ENCODE data around the gene RPS17. TPM values are rescaled to one million over a fixed set of nuclear protein-coding genes. Genes with fewer than 3 reads are reported as not detected.
"Not testable (repeated sequence)": the region's sequence is repeated elsewhere in the genome, so short reads cannot be mapped to it uniquely, and the experiment has no call there.

The RPS17 gene
- total RNA-seq, 2 experiments from 2014 or later = 3,057 to 3,069 TPM

GRCh38 chr15:82488250-82488649, 52.0 kb downstream of the RPS17 start:
- CTCF ChIA-PET; ATAC-seq; H3K9me3 Mint-ChIP-seq; H3K36me3 Mint-ChIP-seq (ENCODE audit: low read depth); DNase-seq; POLR2A ChIA-PET; H3K4me1 Mint-ChIP-seq (ENCODE audit: low read depth); H3K27me3 Mint-ChIP-seq; H3K27ac Mint-ChIP-seq; H3K4me3 Mint-ChIP-seq; intact Hi-C loops (cut with micrococcal nuclease): not testable (repeated sequence)

- H3K27ac Mint-ChIP-seq; CTCF ChIA-PET; ATAC-seq; H3K4me3 Mint-ChIP-seq; H3K4me1 Mint-ChIP-seq (ENCODE audit: low read depth); intact Hi-C loops (cut with micrococcal nuclease); H3K27me3 Mint-ChIP-seq; H3K9me3 Mint-ChIP-seq; DNase-seq; POLR2A ChIA-PET; H3K36me3 Mint-ChIP-seq (ENCODE audit: low read depth): not testable (repeated sequence)
Measured at GRCh38 chr15:82487045-82487444, 53.2 kb downstream of the RPS17 start.

Other genes with a start within 250 kb of the RPS17 start
- gene GOLGA6L10, start 191.0 kb downstream of the RPS17 start, total RNA-seq = 1 to 10 TPM; 2.5 to 3.0 TPM
- gene GOLGA6L9, start 110.6 kb downstream of the RPS17 start, total RNA-seq = 1 to 10 TPM; 3.8 to 3.9 TPM
- gene CPEB1, start 106.9 kb upstream of the RPS17 start, total RNA-seq = 1 to 10 TPM; 1.2 to 1.6 TPM
- under 1 TPM; 0.16 to 0.18 TPM for gene AP3B2, start 169.4 kb upstream of the RPS17 start, total RNA-seq

Measured in activated CD8-positive, alpha-beta T cell treated with anti-CD3 and anti-CD28 coated beads for 36 hours (primary cell).